ENCODE measurements around the gene SLC27A5. TPM values are rescaled to one million over a fixed set of nuclear protein-coding genes. Genes with fewer than 3 reads are reported as not detected.
A peak's percentile ranks its signal among the peaks of the same experiment; 100 is the strongest.

The SLC27A5 gene
- total and polyA plus RNA-seq, 8 donors: 0.87 to 18.4 (median 3.3) TPM; not detected in 1

DNA sequence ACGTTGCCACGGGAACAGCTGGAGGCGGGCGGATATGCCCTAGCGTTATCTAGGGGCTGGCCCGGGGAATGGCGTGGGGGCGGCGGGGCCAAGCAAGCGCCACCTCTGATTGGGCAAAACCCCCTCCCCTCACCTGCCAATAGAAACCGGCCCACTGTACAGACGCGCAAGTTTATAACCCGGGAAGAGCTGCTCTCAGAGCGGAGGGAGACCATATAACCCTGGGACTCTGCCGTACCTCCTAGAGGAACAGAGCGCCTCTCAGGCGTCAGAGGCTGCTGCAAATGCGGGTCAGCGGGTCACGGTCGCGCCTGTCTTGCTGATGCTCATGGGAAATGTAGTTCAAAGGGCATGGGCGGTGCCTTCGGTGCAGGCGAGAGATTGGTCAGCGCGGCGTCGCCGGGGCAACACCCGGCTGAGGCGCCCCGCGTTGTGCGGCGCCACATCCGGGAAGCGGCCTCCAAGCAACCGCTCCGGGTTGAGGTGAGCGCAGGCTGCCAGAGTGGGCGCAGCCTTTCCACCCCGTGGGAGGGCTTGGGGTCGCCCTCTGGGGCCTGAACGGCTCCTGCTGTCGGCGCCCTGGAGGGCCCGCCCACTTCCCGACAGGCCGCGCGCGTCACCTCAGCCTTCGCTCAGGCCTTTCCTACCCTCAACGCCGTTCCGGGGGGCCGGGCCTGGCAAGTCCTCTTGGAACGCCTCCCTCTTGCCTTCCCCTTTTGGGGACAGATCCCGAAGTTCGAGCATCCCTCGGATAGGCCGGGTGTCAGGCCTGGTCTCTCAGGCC lies 35.9 kb downstream of the SLC27A5 start, which contains the start of gene ZNF446:
Gene ZNF446, plus strand, starts transcription at position 639 of the 784 bp plus-strand sequence. CDS start 867 bp downstream, outside the sequence.
- Histone ChIP-seq H3K4me3 (peak within 1 kb of the TSS; percentile 53 to 72 (median 62)), H3K27ac (peak within 1 kb of the TSS; percentile 86 to 93 (median 90)), H3K9me3 (no peaks in the 10 kb centered on the region), H3K27me3 (no peaks in the 10 kb centered on the region), H3K4me1 (peaks cover 18 to 31% (median 23%) of the 10 kb centered on the region in 4 donors), H3K36me3 (peaks cover 24 to 61% (median 54%) of the 10 kb centered on the region in 4 donors)
- peak; percentile 97 to 99 for DNase-seq
- intact Hi-C loops (cut with DNase I; ENCODE audit: low total_unique reads): no loop called here
- WGBS, 5 donors: 0 to 2% (median 0%) methylated on average over 8 to 64 of the region's 64 CpGs
- TF ChIP-seq, protein P1, sequence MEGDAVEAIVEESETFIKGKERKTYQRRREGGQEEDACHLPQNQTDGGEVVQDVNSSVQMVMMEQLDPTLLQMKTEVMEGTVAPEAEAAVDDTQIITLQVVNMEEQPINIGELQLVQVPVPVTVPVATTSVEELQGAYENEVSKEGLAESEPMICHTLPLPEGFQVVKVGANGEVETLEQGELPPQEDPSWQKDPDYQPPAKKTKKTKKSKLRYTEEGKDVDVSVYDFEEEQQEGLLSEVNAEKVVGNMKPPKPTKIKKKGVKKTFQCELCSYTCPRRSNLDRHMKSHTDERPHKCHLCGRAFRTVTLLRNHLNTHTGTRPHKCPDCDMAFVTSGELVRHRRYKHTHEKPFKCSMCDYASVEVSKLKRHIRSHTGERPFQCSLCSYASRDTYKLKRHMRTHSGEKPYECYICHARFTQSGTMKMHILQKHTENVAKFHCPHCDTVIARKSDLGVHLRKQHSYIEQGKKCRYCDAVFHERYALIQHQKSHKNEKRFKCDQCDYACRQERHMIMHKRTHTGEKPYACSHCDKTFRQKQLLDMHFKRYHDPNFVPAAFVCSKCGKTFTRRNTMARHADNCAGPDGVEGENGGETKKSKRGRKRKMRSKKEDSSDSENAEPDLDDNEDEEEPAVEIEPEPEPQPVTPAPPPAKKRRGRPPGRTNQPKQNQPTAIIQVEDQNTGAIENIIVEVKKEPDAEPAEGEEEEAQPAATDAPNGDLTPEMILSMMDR (IDR thresholded peaks at IDR 0.05): no peak
- TF ChIP-seq EP300 (IDR thresholded peaks at IDR 0.05) (peak; percentile 2), POLR2AphosphoS5 (IDR thresholded peaks at IDR 0.05) (peak; percentile 35 to 89 (median 67))

DNA sequence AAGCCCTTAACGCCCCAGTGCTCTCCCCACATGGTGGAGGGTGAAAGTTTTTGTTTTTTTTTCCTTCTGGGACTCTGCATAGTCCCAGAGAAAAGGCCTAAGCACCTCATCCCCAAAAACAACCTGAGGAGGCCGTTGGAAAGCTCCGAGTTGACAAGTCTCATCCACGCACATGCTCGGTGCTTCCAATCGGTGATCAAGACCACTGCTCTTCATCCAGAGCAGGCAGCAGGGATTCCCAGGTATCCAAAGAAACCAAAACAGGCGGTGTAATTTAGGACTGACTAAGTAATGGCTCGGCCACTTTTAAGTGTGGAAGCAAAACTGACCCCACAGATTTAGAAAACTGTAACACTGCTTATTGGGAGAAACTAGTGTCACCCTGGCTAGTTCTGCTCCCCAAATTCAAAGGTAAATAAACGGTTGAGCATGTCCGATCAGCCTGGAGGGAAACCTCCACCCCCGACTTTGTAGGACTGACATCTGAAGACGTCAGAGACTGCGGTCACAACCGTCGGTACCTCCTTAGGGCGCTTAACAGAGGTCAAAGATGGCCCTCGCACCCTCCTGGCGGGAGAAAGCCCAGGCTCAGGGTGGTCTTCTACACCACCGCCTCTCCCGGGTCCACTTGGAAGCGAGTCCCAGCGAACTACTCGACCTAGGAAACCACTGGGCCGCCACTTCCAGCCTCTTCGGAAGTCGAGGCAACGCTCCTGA lies 36.6 kb downstream of the SLC27A5 start:
- WGBS, 5 donors: 21 to 28% (median 23%) methylated on average over 23 to 27 of the region's 27 CpGs

DNA sequence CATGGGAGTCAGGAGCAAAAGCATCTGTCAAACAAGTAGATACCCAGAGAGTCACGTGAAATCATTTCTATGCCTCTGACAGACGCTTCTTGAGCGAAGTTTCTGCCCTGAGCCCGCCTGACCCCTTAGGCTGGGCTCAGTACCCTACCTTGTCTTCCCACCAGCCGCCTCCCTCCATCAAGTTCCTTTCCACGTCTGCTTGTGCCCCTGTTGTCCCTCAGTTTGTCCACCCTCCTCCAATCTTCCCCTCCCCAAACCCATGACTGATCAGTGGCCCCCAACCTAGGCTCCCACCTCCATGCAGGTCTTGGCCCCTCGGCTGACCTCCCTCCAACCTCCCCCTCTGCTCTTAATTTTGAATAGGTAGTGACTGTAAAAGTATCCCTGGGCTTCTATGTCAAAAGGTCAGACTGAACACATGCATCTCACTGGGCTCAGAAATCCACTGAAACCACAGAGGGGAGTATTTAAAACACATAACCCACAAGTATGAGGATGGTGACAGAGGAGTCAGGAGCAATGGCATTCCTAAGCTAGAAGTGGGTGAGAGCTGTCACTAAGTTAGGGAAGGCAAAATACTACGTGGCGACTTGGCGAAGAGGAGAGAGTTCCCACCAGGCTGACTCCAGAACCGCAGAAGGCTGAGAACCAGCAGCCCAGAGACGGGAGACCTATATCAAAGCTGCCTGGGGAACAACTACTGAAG lies 37.3 kb downstream of the SLC27A5 start:
- H3K36me3 ChIP-seq: peaks cover 24 to 61% (median 54%) of the 10 kb centered on the region in 4 donors
- no peak for DNase-seq
- TF ChIP-seq POLR2AphosphoS5 (IDR thresholded peaks at IDR 0.05): no peak
- TF ChIP-seq EP300 (IDR thresholded peaks at IDR 0.05): no peak
- TF ChIP-seq, protein P1 (IDR thresholded peaks at IDR 0.05): no peak
- no peak for TF ChIP-seq POLR2A (IDR thresholded peaks at IDR 0.05)
- peaks cover 18 to 31% (median 24%) of the 10 kb centered on the region in 4 donors for H3K4me1 ChIP-seq
- intact Hi-C loops (cut with DNase I; ENCODE audit: low total_unique reads): no loop called here
- no peaks in the 10 kb centered on the region for H3K9me3 ChIP-seq
- 82 to 89% (median 87%) methylated on average over 12 of the region's 12 CpGs for WGBS, 5 donors
- no peak overlapping the region for H3K4me3 ChIP-seq
- H3K27me3 ChIP-seq: no peaks in the 10 kb centered on the region
- peak overlapping the region in 3 of 5 donors; percentile 87 to 93 (median 92) for H3K27ac ChIP-seq

More for the DNA sequence above, 36.6 kb downstream of the SLC27A5 start:
- no peak for DNase-seq
- Histone ChIP-seq H3K36me3 (peaks cover 24 to 61% (median 54%) of the 10 kb centered on the region in 4 donors), H3K27me3 (no peaks in the 10 kb centered on the region), H3K4me1 (peaks cover 18 to 31% (median 23%) of the 10 kb centered on the region in 4 donors), H3K9me3 (no peaks in the 10 kb centered on the region), H3K4me3 (peak overlapping the region; percentile 53 to 72 (median 62)), H3K27ac (peak overlapping the region; percentile 86 to 93 (median 90))
- TF ChIP-seq, protein P1 (IDR thresholded peaks at IDR 0.05): no peak
- TF ChIP-seq POLR2A (IDR thresholded peaks at IDR 0.05): no peak
- TF ChIP-seq EP300 (IDR thresholded peaks at IDR 0.05): no peak
- no peak for TF ChIP-seq POLR2AphosphoS5 (IDR thresholded peaks at IDR 0.05)
- intact Hi-C loops (cut with DNase I; ENCODE audit: low total_unique reads): no loop called here

DNA sequence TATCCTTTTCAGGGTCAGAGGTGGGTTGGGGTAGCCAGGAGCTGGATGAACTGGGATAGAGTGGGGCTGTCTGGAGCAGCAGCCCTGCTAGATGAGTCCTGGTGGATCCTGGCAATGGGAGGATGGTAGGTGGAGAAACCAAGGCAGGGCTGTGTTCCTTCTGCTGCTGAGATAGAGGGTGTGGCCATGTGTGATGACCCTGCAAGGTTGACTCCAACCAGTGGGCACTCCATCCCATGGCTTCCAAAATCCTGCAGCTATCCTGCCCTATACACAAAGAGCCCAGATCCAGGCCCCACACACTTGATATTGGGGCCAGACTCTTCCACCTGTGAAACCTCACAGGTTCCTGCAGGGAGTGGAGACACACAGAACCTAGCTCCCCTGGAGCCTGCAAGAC lies 38.0 kb downstream of the SLC27A5 start:
- peaks cover 21 to 35% (median 29%) of the 10 kb centered on the region in 4 donors for H3K4me1 ChIP-seq
- no peak overlapping the region for H3K27ac ChIP-seq
- intact Hi-C loops (cut with DNase I; ENCODE audit: low total_unique reads): no loop called here
- TF ChIP-seq EP300 (IDR thresholded peaks at IDR 0.05) (no peak), POLR2AphosphoS5 (IDR thresholded peaks at IDR 0.05) (no peak), POLR2A (IDR thresholded peaks at IDR 0.05) (no peak)
- TF ChIP-seq, protein P1 (IDR thresholded peaks at IDR 0.05): no peak
- H3K36me3 ChIP-seq: peaks cover 27 to 58% (median 51%) of the 10 kb centered on the region in 4 donors
- H3K27me3 ChIP-seq: no peaks in the 10 kb centered on the region
- no peak for DNase-seq
- H3K4me3 ChIP-seq: no peak overlapping the region
- H3K9me3 ChIP-seq: no peaks in the 10 kb centered on the region
